Spinal cord (tissue), 10 donors: ENCODE data around the gene RGS10. TPM values are rescaled to one million over a fixed set of nuclear protein-coding genes. Genes with fewer than 3 reads are reported as not detected.

Experiments used
- DNase-seq, 6 donors: peaks; one replicate each; pipeline versions ENCODE4 v3.0.0 to v3.0.0-alpha.2; 2013 to 2015; ENCODE audit warnings: low spot score in 6 of 6, low read depth in 4 of 6
- H3K27ac ChIP-seq: one replicate; pipeline ENCODE4 v1.5.1; 2013; ENCODE audit warnings: low read depth, low read length, control low read depth
- H3K27me3 ChIP-seq: one replicate; pipeline ENCODE4 v1.6.1; 2013; ENCODE audit warnings: low read length; ENCODE audit not compliant: control insufficient read depth, insufficient read depth
- H3K36me3 ChIP-seq: one replicate; pipeline ENCODE4 v1.6.1; 2013; ENCODE audit warnings: low read length; ENCODE audit not compliant: control insufficient read depth, insufficient read depth
- H3K4me1 ChIP-seq: one replicate; pipeline ENCODE4 v1.6.1; 2013; ENCODE audit warnings: low read length; ENCODE audit not compliant: control insufficient read depth, insufficient read depth
- H3K4me3 ChIP-seq: one replicate; pipeline ENCODE4 v1.5.1; 2013; ENCODE audit warnings: low read depth, low read length, control low read depth
- H3K9me3 ChIP-seq: one replicate; pipeline ENCODE4 v1.6.1; 2013; ENCODE audit warnings: low read length; ENCODE audit not compliant: control insufficient read depth, insufficient read depth
- WGBS: methylation state at CpG from one replicate; pipeline ENCODE4 v1.1.5; 2013; ENCODE audit warnings: missing lambda C conversion rate; ENCODE audit not compliant: insufficient coverage; 5-methylcytosine and 5-hydroxymethylcytosine counted together
- polyA plus RNA-seq, 2 donors: library from polyadenylated mRNA; unstranded; fragments of 120-200 nt; gene quantifications; one replicate each; pipeline ENCODE4 v1.2.1, GENCODE V29; 2013; ENCODE audit not compliant: insufficient read length in 2 of 2
- total RNA-seq, 2 donors: library from RNA; depleted of rRNA in 1 of 2; stranded (reverse); fragments of 120-200 nt in 1 of 2; fragments of >200 nt in 1 of 2; gene quantifications; one replicate each; pipeline versions ENCODE4 v1.2.3 to v1.2.4, GENCODE V29; 2013 to 2014
- donor health status: healthy.

The RGS10 gene
- total and polyA plus RNA-seq, 4 donors, result 20.4 to 34.5 (median 30.0) TPM

GRCh38 chr10:119511828-119512515 lies 30.5 kb downstream of the RGS10 start:
- Histone ChIP-seq H3K27ac (no peak overlapping the region), H3K4me3 (no peak overlapping the region), H3K36me3 (no peaks in the 10 kb centered on the region), H3K4me1 (peaks cover 6% of the 10 kb centered on the region), H3K9me3 (no peaks in the 10 kb centered on the region), H3K27me3 (no peaks in the 10 kb centered on the region)
- DNase-seq, result peak in 1 of 6 donors; percentile 46
- WGBS, result 52% methylated on average over 18 of the region's 19 CpGs

- H3K4me1 ChIP-seq, result peaks cover 8% of the 10 kb centered on the region
- DNase-seq, result no peak
- no peak overlapping the region for H3K4me3 ChIP-seq
- WGBS, result 68% methylated on average over 9 of the region's 10 CpGs
- H3K36me3 ChIP-seq, result no peaks in the 10 kb centered on the region
- no peaks in the 10 kb centered on the region for H3K9me3 ChIP-seq
- no peak overlapping the region for H3K27ac ChIP-seq
- H3K27me3 ChIP-seq, result no peaks in the 10 kb centered on the region
These were observed 32.5 kb downstream of the RGS10 start for GRCh38 chr10:119509909-119510451.

- Histone ChIP-seq H3K4me3 (no peak overlapping the region), H3K9me3 (no peaks in the 10 kb centered on the region), H3K27me3 (no peaks in the 10 kb centered on the region), H3K4me1 (peaks cover 16% of the 10 kb centered on the region), H3K27ac (no peak overlapping the region), H3K36me3 (no peaks in the 10 kb centered on the region)
- no peak for DNase-seq
- 97% methylated on average over 4 of the region's 5 CpGs for WGBS
These were observed 35.4 kb downstream of the RGS10 start for GRCh38 chr10:119507115-119507514.

- Histone ChIP-seq H3K36me3 (no peaks in the 10 kb centered on the region), H3K27me3 (no peaks in the 10 kb centered on the region), H3K27ac (no peak overlapping the region), H3K4me3 (no peak overlapping the region), H3K4me1 (peaks cover 16% of the 10 kb centered on the region), H3K9me3 (no peaks in the 10 kb centered on the region)
- 71% methylated on average over 16 of the region's 21 CpGs for WGBS
- no peak for DNase-seq
These were observed 36.8 kb downstream of the RGS10 start for GRCh38 chr10:119505588-119506315.

GRCh38 chr10:119505131-119505551 lies 37.4 kb downstream of the RGS10 start:
- Histone ChIP-seq H3K4me1 (peaks cover 18% of the 10 kb centered on the region), H3K27ac (no peak overlapping the region)

GRCh38 chr10:119504651-119505050 lies 37.9 kb downstream of the RGS10 start:
- WGBS, result 99% methylated on average over 10 of the region's 10 CpGs
- DNase-seq, result no peak
- H3K27me3 ChIP-seq, result no peaks in the 10 kb centered on the region
- H3K27ac ChIP-seq, result no peak overlapping the region
- no peak overlapping the region for H3K4me3 ChIP-seq
- no peaks in the 10 kb centered on the region for H3K9me3 ChIP-seq
- peaks cover 18% of the 10 kb centered on the region for H3K4me1 ChIP-seq
- H3K36me3 ChIP-seq, result no peaks in the 10 kb centered on the region

More at GRCh38 chr10:119505131-119505551, 37.4 kb downstream of the RGS10 start:
- no peaks in the 10 kb centered on the region for H3K36me3 ChIP-seq
- peak in 1 of 6 donors; percentile 65 for DNase-seq
- no peaks in the 10 kb centered on the region for H3K9me3 ChIP-seq
- 77% methylated on average over 8 of the region's 12 CpGs for WGBS
- H3K27me3 ChIP-seq, result no peaks in the 10 kb centered on the region
- H3K4me3 ChIP-seq, result no peak overlapping the region

- DNase-seq, result no peak
These were observed 38.7 kb downstream of the RGS10 start for GRCh38 chr10:119503821-119504220.

GRCh38 chr10:119502618-119503155 lies 39.8 kb downstream of the RGS10 start:
- Histone ChIP-seq H3K9me3 (no peaks in the 10 kb centered on the region), H3K4me1 (peaks cover 19% of the 10 kb centered on the region), H3K4me3 (no peak overlapping the region), H3K27ac (no peak overlapping the region), H3K36me3 (no peaks in the 10 kb centered on the region), H3K27me3 (no peaks in the 10 kb centered on the region)
- 57% methylated on average over 16 of the region's 19 CpGs for WGBS
- no peak for DNase-seq

More at GRCh38 chr10:119503821-119504220, 38.7 kb downstream of the RGS10 start:
- Histone ChIP-seq H3K9me3 (no peaks in the 10 kb centered on the region), H3K27me3 (no peaks in the 10 kb centered on the region), H3K4me1 (peaks cover 18% of the 10 kb centered on the region), H3K4me3 (no peak overlapping the region), H3K27ac (no peak overlapping the region), H3K36me3 (no peaks in the 10 kb centered on the region)
- no CpG with 5 or more reads among the region's 5 CpGs for WGBS

- H3K9me3 ChIP-seq, result no peaks in the 10 kb centered on the region
- DNase-seq, result peak in 1 of 6 donors; percentile 45
These were observed 40.3 kb downstream of the RGS10 start for GRCh38 chr10:119502209-119502608.

More at GRCh38 chr10:119502209-119502608, 40.3 kb downstream of the RGS10 start:
- H3K27me3 ChIP-seq, result no peaks in the 10 kb centered on the region
- no peak overlapping the region for H3K4me3 ChIP-seq
- peaks cover 24% of the 10 kb centered on the region for H3K4me1 ChIP-seq
- 65% methylated on average over 9 of the region's 12 CpGs for WGBS
- H3K36me3 ChIP-seq, result no peaks in the 10 kb centered on the region
- H3K27ac ChIP-seq, result no peak overlapping the region
